Loucy (cell line): ENCODE data around the gene PHACTR1.

Experiments
- CTCF ChIP-seq: fragments of 200-600 bp; sonication (generic); conservative IDR thresholded peaks from 2 replicates; pipeline ENCODE4 v1.5.1; 2014; ENCODE audit warnings: mild to moderate bottlenecking, antibody characterized with exemption, low read length
- EZH2phosphoT487 ChIP-seq: fragments of 200-600 bp; IDR thresholded peaks from 2 replicates; pipeline ENCODE4 v1.6.1; 2018; ENCODE audit warnings: antibody characterized with exemption, mild to moderate bottlenecking, moderate library complexity, borderline replicate concordance

- no peak for TF ChIP-seq CTCF
- TF ChIP-seq EZH2phosphoT487, result no peak
Measured at GRCh38 chr6:13327691-13328075, 611.1 kb downstream of the PHACTR1 start.
